HepG2 (cell line): Measurements from ENCODE around the gene LMAN2. TPM values are rescaled to one million over a fixed set of nuclear protein-coding genes. Genes with fewer than 3 reads are reported as not detected.

ENCODE experiments used
- ATAC-seq: fragments of 200-7000 bp; cut with Tn5 transposase; 3 replicates; pipeline ENCODE4 v1.9.1; 2020; ENCODE audit warnings: mild to moderate bottlenecking, moderate library complexity
- BruUV-seq: library from RNA; stranded (reverse); fragments of 400-500 nt; replicated peaks from 2 replicates; lab custom pipeline; 2021; lab: Mats Ljungman, UMichigan
- CTCF ChIA-PET: fragments of 300-600 bp; formaldehyde crosslinking; extraction: SDS; loops from one replicate; lab custom pipeline; 2021; ENCODE audit warnings: low total read pairs, inconsistent platforms, low intra/inter-chr PET ratio; lab: Yijun Ruan, JAX
- POLR2A ChIA-PET: fragments of 350-600 bp; sonication (Branson Sonifier 250); formaldehyde crosslinking; loops from one replicate; lab custom pipeline; 2020; ENCODE audit warnings: antibody characterized with exemption, inconsistent platforms; lab: Yijun Ruan, JAX
- DNase-seq: peaks from one replicate; pipeline ENCODE4 v3.0.0-alpha.2; 2015; ENCODE audit warnings: low spot score
- FAIRE-seq: peaks from 3 replicates; lab custom pipeline; 2011; peaks lifted over from hg19 to GRCh38; lab: Jason Lieb, UNC
- H2AFZ ChIP-seq: one replicate; pipeline ENCODE4 v1.6.1; 2011; ENCODE audit warnings: low read length, inconsistent platforms
- H3K27ac ChIP-seq: fragments of 300-600 bp; 3 replicates; pipeline ENCODE4 v1.8.0; 2011; ENCODE audit warnings: mixed run types, mild to moderate bottlenecking, mixed read lengths, low read length, inconsistent platforms; ENCODE audit not compliant: insufficient read depth; ENCODE audit errors: extremely low read length
- H3K27me3 ChIP-seq, 2 experiments: fragments of 200-600 bp in 1 of 2; 2 replicates in 1 of 2; 3 replicates in 1 of 2; pipeline versions ENCODE4 v1.6.0 to v1.8.0; 2011; ENCODE audit warnings: low read length in 2 of 2, mild to moderate bottlenecking in 2 of 2, moderate library complexity in 2 of 2, inconsistent platforms in 1 of 2; ENCODE audit not compliant: insufficient read depth in 2 of 2, control insufficient read depth in 1 of 2
- H3K36me3 ChIP-seq, 2 experiments: fragments of 200-600 bp in 1 of 2; replicated peaks in 1 of 2; 2 replicates in 1 of 2; 3 replicates in 1 of 2; pipeline versions ENCODE4 v1.5.1 to v1.8.0; 2011; ENCODE audit warnings: low read length in 2 of 2, inconsistent platforms in 1 of 2; ENCODE audit not compliant: insufficient read depth in 2 of 2, control insufficient read depth in 1 of 2
- H3K4me1 ChIP-seq: 2 replicates; pipeline ENCODE4 v1.5.1; 2012; ENCODE audit warnings: low read length, inconsistent platforms; ENCODE audit not compliant: insufficient read depth
- H3K4me2 ChIP-seq: 2 replicates; pipeline ENCODE4 v1.6.0; 2011; ENCODE audit warnings: low read depth, low read length, inconsistent platforms
- H3K4me3 ChIP-seq, 3 experiments: fragments of 200-600 bp in 1 of 3; sonication (generic), shearing (Covaris generic) in 1 of 3; replicated peaks in 1 of 3; 2 replicates each; pipeline ENCODE4 v1.5.1; 2011 to 2016; ENCODE audit warnings: low read length in 3 of 3, inconsistent platforms in 2 of 3, low read depth in 2 of 3, mild to moderate bottlenecking in 2 of 3, control low read depth in 1 of 3, mixed read lengths in 1 of 3; ENCODE audit not compliant: insufficient read depth in 1 of 3
- H3K79me2 ChIP-seq: one replicate; pipeline ENCODE4 v1.6.1; 2011; ENCODE audit warnings: low read length, inconsistent platforms; ENCODE audit not compliant: insufficient read depth
- H3K9ac ChIP-seq: 2 replicates; pipeline ENCODE4 v1.6.0; 2011; ENCODE audit warnings: mild to moderate bottlenecking, low read depth, low read length, inconsistent platforms; ENCODE audit not compliant: insufficient read depth
- H3K9me3 ChIP-seq: 2 replicates; pipeline ENCODE4 v1.5.1; 2012; ENCODE audit warnings: mild to moderate bottlenecking, low read length
- H4K20me1 ChIP-seq: 2 replicates; pipeline ENCODE4 v1.6.0; 2011; ENCODE audit warnings: inconsistent platforms, mild to moderate bottlenecking, low read length, moderate library complexity; ENCODE audit not compliant: insufficient read depth
- KAT8 ChIP-seq: IDR thresholded peaks from 2 replicates; pipeline ENCODE4 v1.6.1; 2016; ENCODE audit warnings: missing genetic modification reagents, missing compliant biosample characterization
- NCOA1 ChIP-seq: sonication (generic); formaldehyde crosslinking; IDR thresholded peaks from 2 replicates; pipeline ENCODE4 v1.9.0; 2021; ENCODE audit warnings: missing genetic modification reagents
- NKX3-1 ChIP-seq: sonication (generic); formaldehyde crosslinking; IDR thresholded peaks from 2 replicates; pipeline ENCODE4 v1.5.0; 2020; ENCODE audit warnings: missing genetic modification reagents
- PBX2 ChIP-seq: IDR thresholded peaks from 2 replicates; pipeline ENCODE4 v1.6.1; 2016; ENCODE audit warnings: control low read depth
- PCBP2 ChIP-seq: fragments of 200-400 bp; formaldehyde crosslinking; optimal IDR thresholded peaks from 2 replicates; pipeline ENCODE3; 2018; ENCODE audit warnings: low read length, low read depth; ENCODE audit not compliant: poor library complexity, severe bottlenecking
- SAP130 ChIP-seq: IDR thresholded peaks from 2 replicates; pipeline ENCODE4 v1.6.1; 2016; ENCODE audit warnings: low read depth
- SETDB1 ChIP-seq: sonication (generic); formaldehyde crosslinking; IDR thresholded peaks from 2 replicates; pipeline ENCODE4 v1.5.1; 2020; ENCODE audit warnings: missing genetic modification reagents, mild to moderate bottlenecking, borderline replicate concordance
- SIN3A ChIP-seq: IDR thresholded peaks from 2 replicates; pipeline ENCODE4 v1.6.1; 2011; ENCODE audit warnings: low read depth, mild to moderate bottlenecking, control low read depth, low read length, borderline replicate concordance
- TFAP4 ChIP-seq: sonication (generic); IDR thresholded peaks from 2 replicates; pipeline ENCODE4 v1.6.1; 2016; ENCODE audit warnings: low read depth, borderline replicate concordance
- TGIF2 ChIP-seq: IDR thresholded peaks from 2 replicates; pipeline ENCODE4 v1.6.1; 2016; ENCODE audit warnings: control low read depth, missing compliant biosample characterization
- TSC22D2 ChIP-seq: sonication (generic); formaldehyde crosslinking; IDR thresholded peaks from 2 replicates; pipeline ENCODE4 v1.5.1; 2020; ENCODE audit warnings: missing genetic modification reagents, mild to moderate bottlenecking, borderline replicate concordance
- ZNF124 ChIP-seq: sonication (generic); formaldehyde crosslinking; IDR thresholded peaks from 2 replicates; pipeline ENCODE4 v1.4.0; 2020; ENCODE audit warnings: missing genetic modification reagents
- ZNF333 ChIP-seq: sonication (generic); formaldehyde crosslinking; IDR thresholded peaks from 2 replicates; pipeline ENCODE4 v1.4.0; 2020; ENCODE audit warnings: mild to moderate bottlenecking, missing genetic modification reagents, borderline replicate concordance
- ZNF382 ChIP-seq: sonication (generic); formaldehyde crosslinking; IDR thresholded peaks from 2 replicates; pipeline ENCODE4 v1.5.0; 2020; ENCODE audit warnings: missing genetic modification reagents, mild to moderate bottlenecking, borderline replicate concordance
- ZNF629 ChIP-seq: sonication (generic); formaldehyde crosslinking; conservative IDR thresholded peaks from 2 replicates; pipeline ENCODE4 v1.5.0; 2020; ENCODE audit warnings: missing genetic modification reagents
- ZNF878 ChIP-seq: sonication (generic); formaldehyde crosslinking; IDR thresholded peaks from 2 replicates; pipeline ENCODE4 v1.8.1; 2023; ENCODE audit warnings: mild to moderate bottlenecking, missing genetic modification reagents, moderate library complexity
- WGBS: methylation state at CpG from one replicate; pipeline ENCODE4 v1.1.6; 2017; ENCODE audit warnings: low lambda C conversion rate; 5-methylcytosine and 5-hydroxymethylcytosine counted together
- in situ Hi-C: cut with HindIII; loops from 2 replicates; pipeline ENCODE4 v1.10.0; 2017; ENCODE audit warnings: low pct_unique_long_range_greater_than_20kb; ENCODE audit not compliant: extremely low pct_ligation_motif_present
- intact Hi-C: fragments of 100-400 bp; cut with micrococcal nuclease; formaldehyde crosslinking; loops from one replicate; pipeline ENCODE4 v1.10.0; 2022; ENCODE audit not compliant: unreplicated experiment
- polyA plus RNA-seq, 8 experiments: library from polyadenylated mRNA; depleted of rRNA in 3 of 8; stranded (reverse) in 7 of 8; unstranded in 1 of 8; fragments of >200 nt; fragmentation: Illumina TruSeq in 4 of 8; extraction: Trizol in 4 of 8; gene quantifications; 2 replicates each; pipeline versions ENCODE4 v1.2.1 to v1.2.3, GENCODE V29; 2011 to 2016; ENCODE audit warnings: low read depth in 4 of 8, missing spikeins in 1 of 8, mixed read lengths in 1 of 8; ENCODE audit not compliant: insufficient read depth in 1 of 8
- total RNA-seq, 5 experiments: library from RNA; depleted of rRNA; stranded (reverse); fragments of >200 nt; fragmentation: Illumina TruSeq; extraction: Trizol; gene quantifications; 2 replicates each; pipeline ENCODE4 v1.2.3, GENCODE V29; 2016; ENCODE audit warnings: low read depth in 1 of 5

Gene LMAN2
- total and polyA plus RNA-seq, 2 of the 13 experiments (the other 11 are each of a cell fraction or from before 2014, with no cell fraction given) = 191 to 197 TPM

- H3K9ac ChIP-seq = peak overlapping the region; percentile 84
- H3K27ac ChIP-seq = no peak overlapping the region
- no peak for FAIRE-seq
These were observed 40.6 kb downstream of the LMAN2 start for GRCh38 chr5:177310757-177311391.

More at GRCh38 chr5:177310757-177311391, 40.6 kb downstream of the LMAN2 start:
- TF ChIP-seq KAT8 (CRISPR knock-in tag) (no peak), ZNF333 (no peak), ZNF124 (CRISPR knock-in tag) (no peak), SAP130 (CRISPR knock-in tag) (peak; percentile 65; the same call in 1 of the 2 replicates), NCOA1 (CRISPR knock-in tag) (no peak), NKX3-1 (CRISPR knock-in tag) (no peak), TSC22D2 (CRISPR knock-in tag) (no peak), ZNF629 (CRISPR knock-in tag) (no peak), ZNF878 (CRISPR knock-in tag) (no peak), SETDB1 (CRISPR knock-in tag) (no peak), SIN3A (peak; percentile 49; the same call in 1 of the 2 replicates), TFAP4 (peak; percentile 76; the same call in 1 of the 2 replicates), PCBP2 (no peak), PBX2 (CRISPR knock-in tag) (no peak), ZNF382 (CRISPR knock-in tag) (no peak), TGIF2 (CRISPR knock-in tag) (0 out of 2 replicates have a peak, but pooled peaks have one; percentile 22)
- TF ChIP-seq, all 625 proteins: peak for 4
- Histone ChIP-seq H4K20me1 (peaks cover 9% of the 10 kb centered on the region; the same call in 1 of the 2 replicates), H3K4me2 (peak overlapping the region; percentile 89), H3K9me3 (no peaks in the 10 kb centered on the region), H3K27me3 (no peaks in the 10 kb centered on the region), H3K36me3 (peaks cover 5 to 21% of the 10 kb centered on the region in 2 experiments; a peak in 4 of 5 replicates), H3K4me3 (peak overlapping the region; percentile 63 to 79 (median 75)), H2AFZ (no peak overlapping the region), H3K4me1 (peaks cover 52% of the 10 kb centered on the region), H3K79me2 (peaks cover 4% of the 10 kb centered on the region)
- ATAC-seq (no peak), DNase-seq (no peak)
- POLR2A ChIA-PET = interaction anchor here (1.3 to 4.0 kb wide), 4 partner anchors 60 to 224 kb away, joined by 3 to 30 read pairs (median 6); partner anchors contain the start of gene FGFR4
- in situ Hi-C loops = loop anchor here (5.0 kb wide), 2 partner anchors 51 to 136 kb away; partner anchors contain the start of gene PRR7
- intact Hi-C loops = loop anchor here (5.0 kb wide), 1 partner anchor 186 kb away; the partner anchor contains the start of gene PDLIM7
- BruUV-seq = no TSS peak
- CTCF ChIA-PET = no interaction called here
- WGBS = 48% methylated on average over 11 of the region's 20 CpGs
